Suppressor macrophage (primary cell): ENCODE measurements around the gene DCAF5.
"Not testable (repeated sequence)": the region's sequence is repeated elsewhere in the genome, so short reads cannot be mapped to it uniquely, and the experiment has no call there.

Experiments used
- DNase-seq, 4 experiments: peaks; one replicate each; pipeline ENCODE4 v3.0.0-alpha.2; 2020 to 2022

DCAF5 gene

GRCh38 chr14:69096781-69097475, 56.0 kb downstream of the DCAF5 start:
- no peak for DNase-seq

- no peak for DNase-seq
These were observed 56.7 kb downstream of the DCAF5 start for GRCh38 chr14:69096246-69096645.

- DNase-seq, result no peak
These were observed 58.4 kb downstream of the DCAF5 start for GRCh38 chr14:69094481-69094880.

- DNase-seq, result no peak
These were observed 59.1 kb downstream of the DCAF5 start for GRCh38 chr14:69093631-69094421.

- no peak for DNase-seq
These were observed 60.0 kb downstream of the DCAF5 start for GRCh38 chr14:69092840-69093422.

GRCh38 chr14:69091695-69092094, 61.2 kb downstream of the DCAF5 start:
- DNase-seq, result no peak

GRCh38 chr14:69091006-69091405, 61.9 kb downstream of the DCAF5 start:
- no peak for DNase-seq

GRCh38 chr14:69090187-69090789, 62.6 kb downstream of the DCAF5 start:
- peak; percentile 19 to 60 (median 53) for DNase-seq

- no peak for DNase-seq
These were observed 63.9 kb downstream of the DCAF5 start for GRCh38 chr14:69089046-69089445.

- DNase-seq, result no peak
These were observed 64.3 kb downstream of the DCAF5 start for GRCh38 chr14:69088586-69088985.

GRCh38 chr14:69087061-69087461, 65.9 kb downstream of the DCAF5 start:
- no peak for DNase-seq

- no peak for DNase-seq
These were observed 66.4 kb downstream of the DCAF5 start for GRCh38 chr14:69086537-69086936.

GRCh38 chr14:69084023-69084422, 68.9 kb downstream of the DCAF5 start:
- no peak for DNase-seq

GRCh38 chr14:69083181-69083580, 69.7 kb downstream of the DCAF5 start:
- no peak for DNase-seq

GRCh38 chr14:69081271-69081670, 71.6 kb downstream of the DCAF5 start:
- no peak for DNase-seq

- no peak for DNase-seq
These were observed 73.2 kb downstream of the DCAF5 start for GRCh38 chr14:69079747-69080146.

GRCh38 chr14:69079188-69079742, 73.7 kb downstream of the DCAF5 start:
- DNase-seq, result peak in 1 of 4 experiments; percentile 12

- no peak for DNase-seq
These were observed 75.1 kb downstream of the DCAF5 start for GRCh38 chr14:69077841-69078240.

GRCh38 chr14:69077185-69077584, 75.7 kb downstream of the DCAF5 start:
- not testable (repeated sequence) for DNase-seq

- no peak for DNase-seq
These were observed 76.6 kb downstream of the DCAF5 start for GRCh38 chr14:69076341-69076740.

- DNase-seq, result peak in 3 of 4 experiments; percentile 7 to 50 (median 44)
These were observed 79.0 kb downstream of the DCAF5 start for GRCh38 chr14:69073915-69074314.

- DNase-seq, result no peak
These were observed 79.5 kb downstream of the DCAF5 start for GRCh38 chr14:69073429-69073828.

GRCh38 chr14:69072584-69072983, 80.3 kb downstream of the DCAF5 start:
- DNase-seq, result no peak
